HG03135 (cell line): ENCODE measurements around the gene IRF4.

ENCODE experiments used
- ATAC-seq: cut with Tn5 transposase; IDR thresholded peaks from one replicate; pipeline ENCODE4 v1.9.1; 2021; ENCODE audit warnings: mild to moderate bottlenecking, moderate library complexity; ENCODE audit not compliant: unreplicated experiment

IRF4 gene

GRCh38 chr6:436308-437036 lies 44.9 kb downstream of the IRF4 start:
- no peak for ATAC-seq

DNA sequence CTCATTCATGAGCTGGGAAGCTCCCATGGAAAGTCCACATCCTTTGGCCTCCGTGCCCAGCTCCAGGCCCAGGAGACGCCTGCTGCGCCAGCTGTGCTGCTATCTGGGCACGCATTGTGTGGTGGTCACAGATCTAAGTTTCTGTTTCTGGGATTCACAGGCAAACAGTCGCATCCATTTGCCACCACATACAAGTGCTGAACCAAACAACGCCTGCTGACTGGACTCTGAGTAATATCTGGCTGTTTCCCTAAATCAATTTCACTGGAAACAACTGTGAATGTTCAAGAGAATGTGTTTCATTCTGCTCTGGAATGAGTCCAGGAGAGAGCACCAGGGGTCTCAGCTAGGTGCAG lies 45.5 kb downstream of the IRF4 start:
- no peak for ATAC-seq

- no peak for ATAC-seq
These were observed 47.1 kb downstream of the IRF4 start for GRCh38 chr6:438634-439170.

GRCh38 chr6:439641-440167 lies 48.2 kb downstream of the IRF4 start:
- no peak for ATAC-seq

GRCh38 chr6:441126-441920 lies 49.8 kb downstream of the IRF4 start:
- no peak for ATAC-seq

GRCh38 chr6:443621-444159 lies 52.1 kb downstream of the IRF4 start:
- no peak for ATAC-seq

GRCh38 chr6:444653-445275 lies 53.2 kb downstream of the IRF4 start:
- no peak for ATAC-seq

DNA sequence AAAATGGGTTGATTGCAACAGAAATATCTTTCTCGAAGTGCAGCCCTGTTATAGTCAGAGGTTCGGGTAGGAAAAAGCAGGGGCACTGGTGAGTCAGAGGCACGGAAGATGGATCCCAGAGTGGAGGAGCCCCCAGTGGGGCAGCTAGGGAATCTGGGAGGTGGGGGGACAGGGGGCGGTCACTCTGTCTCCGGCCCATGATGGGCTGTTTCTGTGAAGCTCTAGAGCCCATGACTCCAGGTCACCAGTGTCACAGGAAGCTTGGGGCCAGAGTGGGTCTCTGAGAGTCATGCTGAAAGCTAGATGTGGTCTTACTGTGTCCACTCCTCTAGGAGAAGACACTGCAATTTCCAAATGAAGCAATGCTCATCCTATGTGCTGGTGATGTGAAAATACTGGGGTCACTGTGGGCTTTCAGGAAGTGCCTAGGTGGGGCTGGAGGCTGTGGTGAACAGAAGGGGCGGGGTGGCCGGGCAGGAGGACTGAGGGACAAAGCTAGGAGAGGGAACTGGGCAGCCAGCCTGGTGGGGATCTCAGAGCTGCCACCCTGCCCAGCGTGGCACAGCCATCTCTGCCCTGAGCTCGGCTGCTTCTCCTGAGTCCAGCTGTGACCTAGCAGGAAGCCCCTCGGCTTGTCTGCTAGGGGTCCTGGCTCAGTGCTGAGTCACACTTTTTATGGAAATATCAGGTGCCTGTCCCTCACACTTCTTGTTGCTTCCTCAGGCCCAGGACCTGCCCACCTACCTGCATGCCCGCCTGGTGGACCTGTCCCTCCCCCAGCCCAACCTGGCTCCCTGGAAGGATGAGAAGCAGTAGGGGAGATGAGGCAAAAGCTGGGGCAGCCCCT lies 54.2 kb downstream of the IRF4 start:
- ATAC-seq = no peak

GRCh38 chr6:446418-447366 lies 55.1 kb downstream of the IRF4 start:
- ATAC-seq = no peak

- no peak for ATAC-seq
These were observed 56.0 kb downstream of the IRF4 start for GRCh38 chr6:447381-448165.

DNA sequence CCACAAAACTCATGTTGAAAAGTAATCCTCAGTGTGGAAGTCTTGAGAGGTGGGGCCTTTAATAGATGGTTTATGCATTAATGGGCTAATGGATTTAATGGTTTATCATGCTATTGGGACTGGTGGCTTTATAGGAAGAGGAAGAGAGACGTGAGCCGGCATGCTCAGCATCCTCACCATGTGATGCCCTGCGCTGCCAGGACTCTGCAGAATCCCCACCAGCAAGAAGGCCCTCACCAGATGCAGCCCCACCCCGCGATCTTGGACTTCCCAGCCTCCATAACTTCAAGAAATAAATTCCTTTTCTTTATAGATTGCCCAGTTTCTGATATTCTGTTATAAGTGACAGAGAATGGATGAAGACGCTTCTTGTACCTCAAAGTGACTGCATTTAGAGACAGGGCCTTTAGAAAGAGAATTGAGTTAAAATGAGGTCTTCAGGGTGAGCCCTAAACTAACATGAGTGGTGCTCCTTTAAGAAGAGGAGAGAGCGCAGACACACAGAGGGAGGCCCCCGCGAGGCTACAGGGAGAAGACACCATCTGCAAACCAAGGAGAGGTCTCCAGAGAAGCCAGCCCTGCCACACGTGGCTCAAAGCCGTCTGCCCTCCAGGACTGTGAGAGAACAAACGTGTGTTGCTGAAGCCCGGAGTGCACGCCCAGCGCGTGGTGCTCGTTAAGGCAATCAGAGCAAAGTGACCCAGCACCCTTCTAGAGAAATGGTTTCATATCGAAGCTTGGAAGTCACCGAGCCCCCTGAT lies 56.9 kb downstream of the IRF4 start:
- no peak for ATAC-seq

DNA sequence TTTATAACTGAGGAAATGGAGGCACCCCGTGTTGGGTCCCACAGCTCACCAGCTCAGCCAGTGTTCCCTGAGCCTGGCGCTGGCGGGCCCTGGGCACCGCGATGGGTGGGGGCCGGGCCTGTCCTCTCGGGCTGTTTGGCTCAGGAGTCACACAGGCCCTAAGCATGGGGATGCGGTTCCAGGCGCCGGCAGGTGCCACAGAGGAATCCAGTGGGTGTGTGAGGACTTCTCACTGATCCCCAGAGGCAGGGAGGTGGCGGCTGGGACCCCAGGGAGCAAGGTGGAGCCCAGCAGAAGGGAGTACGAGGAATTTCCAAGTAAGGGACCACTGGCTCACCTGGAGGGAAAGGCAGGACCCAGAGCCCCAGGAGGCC lies 57.5 kb downstream of the IRF4 start:
- ATAC-seq = no peak

GRCh38 chr6:449486-450419 lies 58.2 kb downstream of the IRF4 start:
- ATAC-seq = no peak

DNA sequence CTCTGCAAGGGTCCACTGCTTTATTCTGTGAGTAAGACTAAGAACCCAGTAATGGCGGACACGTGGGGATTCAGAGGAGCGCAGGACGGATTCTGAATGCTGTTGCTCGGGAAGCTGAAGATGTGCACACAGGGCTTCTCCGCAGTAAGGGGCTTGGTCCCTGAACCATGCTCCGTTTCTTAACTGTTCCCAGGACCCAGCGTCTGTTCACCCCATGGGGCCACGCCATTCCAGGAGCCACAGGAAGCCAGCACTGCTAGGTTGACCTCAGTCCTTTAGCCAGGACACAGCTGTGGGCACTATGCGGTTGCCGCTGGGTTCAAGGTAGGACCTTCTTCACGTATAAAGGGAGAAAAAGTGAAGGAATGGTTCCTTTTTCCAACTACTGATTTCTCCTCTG lies 59.8 kb downstream of the IRF4 start:
- no peak for ATAC-seq

- ATAC-seq = no peak
These were observed 60.3 kb downstream of the IRF4 start for GRCh38 chr6:451847-452246.

DNA sequence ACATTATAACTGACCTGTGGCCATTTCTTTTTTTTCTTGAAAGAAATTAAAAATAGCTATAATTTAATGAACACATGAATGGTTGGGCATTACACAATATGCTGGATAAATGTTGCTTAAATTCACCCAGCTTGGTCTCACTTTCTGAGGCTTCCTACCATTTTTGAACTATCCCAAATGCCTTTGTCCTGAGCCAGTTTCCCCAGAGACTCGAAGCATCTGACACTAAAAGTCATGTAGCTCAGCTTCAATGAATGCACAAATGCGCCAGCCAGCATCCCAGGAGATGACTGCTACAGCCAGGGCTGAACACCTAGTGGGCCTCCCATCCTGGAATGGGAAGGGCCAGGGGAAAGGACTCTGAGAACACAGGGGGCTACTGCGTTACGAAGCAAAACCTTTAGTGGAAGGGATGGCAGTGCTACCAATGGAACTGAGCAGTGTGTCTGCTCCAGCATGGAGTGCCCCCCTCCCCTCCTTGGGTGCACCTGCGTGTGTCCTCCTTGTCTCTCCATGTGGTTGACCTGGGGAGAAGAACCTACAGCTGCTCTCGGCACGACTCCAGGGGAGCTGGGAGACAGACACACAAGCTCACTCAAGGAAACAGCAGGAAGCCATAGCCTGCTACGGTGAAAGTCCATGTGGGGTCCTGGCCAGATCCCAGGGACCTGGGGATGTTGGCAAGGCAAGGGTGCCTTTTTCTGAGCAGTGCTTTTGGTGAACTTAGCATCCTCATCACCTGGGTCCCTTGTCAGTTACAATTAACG lies 60.9 kb downstream of the IRF4 start:
- ATAC-seq = no peak
